ENCODE results near the gene MTOR. TPM values are rescaled to one million over a fixed set of nuclear protein-coding genes. Genes with fewer than 3 reads are reported as not detected.

The MTOR gene
- polyA plus RNA-seq, 4 donors = 11.3 to 22.9 (median 17.7) TPM

DNA sequence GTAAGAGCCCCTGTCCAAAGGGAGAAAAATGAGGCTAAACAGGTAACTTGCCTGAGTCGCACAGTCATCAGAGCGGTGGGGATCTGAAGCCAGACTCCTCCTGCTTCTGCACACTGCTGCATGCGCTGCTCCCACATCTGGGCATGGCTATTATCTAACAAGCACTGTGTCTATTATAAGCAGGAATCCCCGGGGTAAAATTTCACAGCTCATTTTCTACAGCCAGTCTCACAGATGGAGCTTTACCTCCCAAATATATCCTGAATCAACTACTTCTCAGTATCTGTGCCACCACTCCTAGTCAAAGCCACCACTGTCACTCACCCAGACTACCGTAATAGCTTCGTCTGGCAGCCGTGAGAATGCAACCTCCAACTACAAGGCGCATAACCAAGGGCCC, 9.8 kb downstream of the MTOR start:
- Histone ChIP-seq H3K27me3 (ENCODE audit: control insufficient read depth in 3 of 3, insufficient read depth in 3 of 3, low read length in 3 of 3) (no peaks in the 10 kb centered on the region), H3K36me3 (ENCODE audit: control insufficient read depth in 3 of 3, insufficient read depth in 2 of 3, low read depth in 1 of 3, low read length in 3 of 3) (peaks cover 26 to 59% (median 30%) of the 10 kb centered on the region in 3 donors), H3K4me1 (ENCODE audit: control insufficient read depth in 3 of 3, insufficient read depth in 2 of 3, low read depth in 1 of 3, low read length in 2 of 3) (no peaks in the 10 kb centered on the region), H3K9me3 (ENCODE audit: control insufficient read depth in 2 of 2, insufficient read depth in 1 of 2, low read depth in 1 of 2, low read length in 1 of 2) (no peaks in the 10 kb centered on the region), H3K27ac (ENCODE audit: low read depth in 1 of 3, low read length in 2 of 3) (no peak overlapping the region), H3K4me3 (ENCODE audit: low read depth in 1 of 3, low read length in 3 of 3) (no peak overlapping the region)
- no peak for DNase-seq
- 94 to 96% (median 95%) methylated on average over 8 of the region's 8 CpGs for WGBS, 3 donors
- no peak for FAIRE-seq

DNA sequence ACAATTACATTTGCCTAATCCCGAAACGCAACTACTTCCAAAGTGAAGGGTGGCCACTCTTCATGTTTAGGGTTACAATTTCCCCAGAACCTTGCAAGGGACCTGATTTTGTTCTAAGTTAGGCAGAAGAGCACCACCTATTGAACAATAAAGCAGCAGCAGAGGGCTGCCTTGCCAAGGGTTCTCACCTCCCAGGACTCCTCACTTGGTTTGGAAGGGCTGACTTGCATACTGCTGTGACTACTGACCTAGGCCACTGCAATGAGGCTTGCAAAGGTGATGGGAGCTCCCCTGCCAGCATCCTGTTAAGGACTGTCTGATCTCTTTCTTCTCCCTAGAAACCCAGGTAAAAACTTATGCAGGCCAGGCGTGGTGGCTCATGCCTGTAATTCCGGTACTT, 14.2 kb downstream of the MTOR start:
- WGBS, 3 donors = 91 to 98% (median 94%) methylated on average over 4 of the region's 4 CpGs
- DNase-seq = no peak
- Histone ChIP-seq H3K27me3 (ENCODE audit: control insufficient read depth in 3 of 3, insufficient read depth in 3 of 3, low read length in 3 of 3) (no peaks in the 10 kb centered on the region), H3K4me3 (ENCODE audit: low read depth in 1 of 3, low read length in 3 of 3) (no peak overlapping the region), H3K27ac (ENCODE audit: low read depth in 1 of 3, low read length in 2 of 3) (no peak overlapping the region), H3K36me3 (ENCODE audit: control insufficient read depth in 3 of 3, insufficient read depth in 2 of 3, low read depth in 1 of 3, low read length in 3 of 3) (peaks cover 22 to 44% (median 27%) of the 10 kb centered on the region in 3 donors), H3K9me3 (ENCODE audit: control insufficient read depth in 2 of 2, insufficient read depth in 1 of 2, low read depth in 1 of 2, low read length in 1 of 2) (no peaks in the 10 kb centered on the region), H3K4me1 (ENCODE audit: control insufficient read depth in 3 of 3, insufficient read depth in 2 of 3, low read depth in 1 of 3, low read length in 2 of 3) (no peaks in the 10 kb centered on the region)
- FAIRE-seq = no peak

DNA sequence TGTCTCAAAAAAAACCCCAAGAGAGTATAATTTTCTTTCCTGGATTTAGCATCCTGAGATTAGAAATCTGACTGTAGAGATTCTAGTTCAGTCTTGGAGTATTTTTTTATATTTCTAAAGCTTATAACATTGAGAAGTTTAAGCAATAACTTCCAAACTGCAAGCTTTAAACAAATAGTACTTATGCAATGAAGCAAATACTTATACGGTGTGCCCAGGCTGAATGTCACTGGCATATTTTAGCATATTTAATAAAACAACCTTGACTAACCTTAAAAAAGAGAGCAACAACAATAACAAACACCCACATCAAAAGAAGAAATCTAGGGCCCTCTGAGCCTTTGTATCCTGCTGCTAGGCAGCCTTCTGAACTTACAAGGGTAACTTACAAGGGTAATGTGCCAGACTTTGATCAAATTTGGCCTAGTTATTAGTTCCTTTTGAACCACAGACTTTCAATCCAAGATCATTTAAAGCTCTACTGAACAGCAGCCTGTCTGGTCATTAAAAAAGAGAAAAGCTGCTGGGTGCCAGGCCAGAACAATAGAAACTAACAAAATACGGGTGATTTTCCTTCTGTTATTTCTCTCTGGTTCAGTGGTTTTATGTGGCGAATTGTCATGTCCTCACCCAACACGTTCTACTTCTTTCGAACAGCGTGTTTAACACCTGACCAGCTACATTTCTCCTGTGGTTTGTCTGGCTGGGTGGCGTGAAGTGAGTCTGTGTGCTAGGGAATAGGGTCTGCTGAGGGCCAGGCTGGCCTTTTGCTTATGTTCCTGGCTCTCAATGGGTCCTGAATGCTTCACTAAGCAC, 16.2 kb downstream of the MTOR start:
- Histone ChIP-seq H3K9me3 (ENCODE audit: control insufficient read depth in 2 of 2, insufficient read depth in 1 of 2, low read depth in 1 of 2, low read length in 1 of 2) (no peaks in the 10 kb centered on the region), H3K36me3 (ENCODE audit: control insufficient read depth in 3 of 3, insufficient read depth in 2 of 3, low read depth in 1 of 3, low read length in 3 of 3) (peaks cover 11 to 48% (median 22%) of the 10 kb centered on the region in 3 donors), H3K4me1 (ENCODE audit: control insufficient read depth in 3 of 3, insufficient read depth in 2 of 3, low read depth in 1 of 3, low read length in 2 of 3) (no peaks in the 10 kb centered on the region), H3K27ac (ENCODE audit: low read depth in 1 of 3, low read length in 2 of 3) (no peak overlapping the region), H3K27me3 (ENCODE audit: control insufficient read depth in 3 of 3, insufficient read depth in 3 of 3, low read length in 3 of 3) (no peaks in the 10 kb centered on the region), H3K4me3 (ENCODE audit: low read depth in 1 of 3, low read length in 3 of 3) (no peak overlapping the region)
- FAIRE-seq (no peak), DNase-seq (no peak)
- 83 to 89% (median 88%) methylated on average over 7 of the region's 7 CpGs for WGBS, 3 donors

DNA sequence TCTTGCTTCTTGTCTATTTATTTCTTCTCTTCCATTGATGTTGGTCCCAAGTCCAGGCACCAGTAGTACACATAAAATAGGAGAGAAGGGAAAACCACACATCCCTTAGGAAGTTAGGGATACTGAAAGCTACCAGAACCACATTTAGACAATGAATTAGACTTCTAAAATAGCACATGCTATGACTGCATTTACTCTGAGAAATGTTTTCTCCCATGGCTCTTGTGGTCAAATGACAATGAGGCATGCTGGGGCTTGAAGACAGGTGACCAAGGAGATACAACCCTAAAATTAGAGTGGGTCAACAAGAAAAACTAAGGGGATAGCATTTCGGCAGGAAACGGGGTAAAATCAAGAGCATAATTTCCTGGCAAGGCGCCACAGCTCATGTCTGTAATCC, 17.1 kb downstream of the MTOR start:
- H3K36me3 ChIP-seq (ENCODE audit: control insufficient read depth in 3 of 3, insufficient read depth in 2 of 3, low read depth in 1 of 3, low read length in 3 of 3) = peaks cover 13 to 47% (median 23%) of the 10 kb centered on the region in 3 donors

DNA sequence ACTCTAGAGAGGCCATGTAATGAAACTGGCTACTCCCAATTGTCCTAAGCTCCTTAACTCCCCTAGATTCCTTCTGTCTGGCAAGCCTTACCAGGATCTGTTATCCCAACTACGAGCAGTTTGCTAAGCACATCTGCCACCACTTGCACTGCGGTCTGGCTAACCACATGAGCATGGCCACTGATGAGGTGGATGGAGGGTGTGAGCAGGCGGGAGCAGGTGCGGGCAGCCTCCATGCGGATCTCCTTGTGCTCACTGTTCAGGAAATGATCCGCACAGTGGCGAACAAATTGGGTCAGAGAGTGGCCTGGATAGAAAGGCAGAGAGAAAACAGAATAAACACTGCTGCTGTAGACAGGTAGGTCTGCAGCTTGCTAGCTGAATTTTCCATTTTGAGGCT, 24.0 kb downstream of the MTOR start:
- no peaks in the 10 kb centered on the region for H3K27me3 ChIP-seq (ENCODE audit: control insufficient read depth in 3 of 3, insufficient read depth in 3 of 3, low read length in 3 of 3)
- H3K27ac ChIP-seq (ENCODE audit: low read depth in 1 of 3, low read length in 2 of 3) = no peak overlapping the region
- H3K9me3 ChIP-seq (ENCODE audit: control insufficient read depth in 2 of 2, insufficient read depth in 1 of 2, low read depth in 1 of 2, low read length in 1 of 2) = no peaks in the 10 kb centered on the region
- H3K36me3 ChIP-seq (ENCODE audit: control insufficient read depth in 3 of 3, insufficient read depth in 2 of 3, low read depth in 1 of 3, low read length in 3 of 3) = peaks cover 26 to 57% (median 33%) of the 10 kb centered on the region in 3 donors
- no peak overlapping the region for H3K4me3 ChIP-seq (ENCODE audit: low read depth in 1 of 3, low read length in 3 of 3)
- 95 to 99% (median 98%) methylated on average over 7 of the region's 7 CpGs for WGBS, 3 donors
- FAIRE-seq (no peak), DNase-seq (no peak)
- H3K4me1 ChIP-seq (ENCODE audit: control insufficient read depth in 3 of 3, insufficient read depth in 2 of 3, low read depth in 1 of 3, low read length in 2 of 3) = no peaks in the 10 kb centered on the region

More for the DNA sequence above, 17.1 kb downstream of the MTOR start:
- Histone ChIP-seq H3K27me3 (ENCODE audit: control insufficient read depth in 3 of 3, insufficient read depth in 3 of 3, low read length in 3 of 3) (no peaks in the 10 kb centered on the region), H3K27ac (ENCODE audit: low read depth in 1 of 3, low read length in 2 of 3) (no peak overlapping the region), H3K9me3 (ENCODE audit: control insufficient read depth in 2 of 2, insufficient read depth in 1 of 2, low read depth in 1 of 2, low read length in 1 of 2) (no peaks in the 10 kb centered on the region), H3K4me1 (ENCODE audit: control insufficient read depth in 3 of 3, insufficient read depth in 2 of 3, low read depth in 1 of 3, low read length in 2 of 3) (no peaks in the 10 kb centered on the region), H3K4me3 (ENCODE audit: low read depth in 1 of 3, low read length in 3 of 3) (no peak overlapping the region)
- no peak for FAIRE-seq
- 86 to 87% (median 86%) methylated on average over 3 of the region's 3 CpGs for WGBS, 3 donors
- DNase-seq = no peak

DNA sequence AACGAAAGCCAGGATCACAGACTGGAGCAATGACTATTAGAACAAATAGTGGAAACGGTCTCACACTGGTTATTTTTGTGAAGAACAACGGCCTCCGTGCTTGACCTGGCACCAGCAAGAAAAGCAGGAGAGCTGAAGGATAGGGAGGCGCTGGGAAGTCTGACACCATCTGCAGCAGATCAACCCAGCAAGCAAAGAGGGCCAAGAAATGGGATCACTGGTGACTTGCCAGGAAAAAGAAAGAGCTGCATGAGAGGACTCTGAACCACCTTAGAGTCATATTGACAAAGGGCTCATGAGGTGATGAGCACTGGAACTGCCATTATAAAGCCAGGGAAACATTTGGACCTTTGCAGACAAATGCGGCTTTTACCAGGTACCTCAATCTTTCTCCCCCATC, 25.0 kb downstream of the MTOR start:
- Histone ChIP-seq H3K4me3 (ENCODE audit: low read depth in 1 of 3, low read length in 3 of 3) (no peak overlapping the region), H3K36me3 (ENCODE audit: control insufficient read depth in 3 of 3, insufficient read depth in 2 of 3, low read depth in 1 of 3, low read length in 3 of 3) (peaks cover 24 to 53% (median 30%) of the 10 kb centered on the region in 3 donors), H3K4me1 (ENCODE audit: control insufficient read depth in 3 of 3, insufficient read depth in 2 of 3, low read depth in 1 of 3, low read length in 2 of 3) (no peaks in the 10 kb centered on the region), H3K27ac (ENCODE audit: low read depth in 1 of 3, low read length in 2 of 3) (no peak overlapping the region), H3K27me3 (ENCODE audit: control insufficient read depth in 3 of 3, insufficient read depth in 3 of 3, low read length in 3 of 3) (no peaks in the 10 kb centered on the region), H3K9me3 (ENCODE audit: control insufficient read depth in 2 of 2, insufficient read depth in 1 of 2, low read depth in 1 of 2, low read length in 1 of 2) (no peaks in the 10 kb centered on the region)
- FAIRE-seq (no peak), DNase-seq (no peak)
- WGBS, 3 donors = 80 to 93% (median 89%) methylated on average over 6 of the region's 6 CpGs

DNA sequence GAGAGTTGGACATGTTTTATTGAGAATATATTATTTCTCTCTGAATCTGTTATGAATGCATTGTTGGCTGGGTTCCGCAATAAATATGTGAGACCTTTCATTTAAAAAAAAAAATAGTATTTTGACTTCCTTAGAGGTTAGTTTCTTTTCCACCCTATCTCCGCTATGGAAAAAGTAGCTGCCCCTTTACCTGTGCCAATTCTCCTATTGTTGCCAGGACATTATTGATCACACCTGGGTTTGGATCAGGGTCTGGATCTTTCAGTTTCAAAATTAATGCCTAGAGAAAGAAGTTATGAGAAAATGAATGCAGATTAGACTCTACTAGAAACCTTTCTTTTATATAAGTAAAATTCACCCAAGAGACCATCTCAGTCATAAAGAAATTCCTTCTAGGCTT, 29.1 kb downstream of the MTOR start:
- DNase-seq (no peak), FAIRE-seq (no peak)
- Histone ChIP-seq H3K36me3 (ENCODE audit: control insufficient read depth in 3 of 3, insufficient read depth in 2 of 3, low read depth in 1 of 3, low read length in 3 of 3) (peaks cover 30 to 55% (median 43%) of the 10 kb centered on the region in 3 donors), H3K9me3 (ENCODE audit: control insufficient read depth in 2 of 2, insufficient read depth in 1 of 2, low read depth in 1 of 2, low read length in 1 of 2) (no peaks in the 10 kb centered on the region), H3K4me1 (ENCODE audit: control insufficient read depth in 3 of 3, insufficient read depth in 2 of 3, low read depth in 1 of 3, low read length in 2 of 3) (no peaks in the 10 kb centered on the region), H3K27ac (ENCODE audit: low read depth in 1 of 3, low read length in 2 of 3) (no peak overlapping the region), H3K4me3 (ENCODE audit: low read depth in 1 of 3, low read length in 3 of 3) (no peak overlapping the region), H3K27me3 (ENCODE audit: control insufficient read depth in 3 of 3, insufficient read depth in 3 of 3, low read length in 3 of 3) (no peaks in the 10 kb centered on the region)
- WGBS, 3 donors = 95 to 98% (median 98%) methylated on average over 2 of the region's 2 CpGs

DNA sequence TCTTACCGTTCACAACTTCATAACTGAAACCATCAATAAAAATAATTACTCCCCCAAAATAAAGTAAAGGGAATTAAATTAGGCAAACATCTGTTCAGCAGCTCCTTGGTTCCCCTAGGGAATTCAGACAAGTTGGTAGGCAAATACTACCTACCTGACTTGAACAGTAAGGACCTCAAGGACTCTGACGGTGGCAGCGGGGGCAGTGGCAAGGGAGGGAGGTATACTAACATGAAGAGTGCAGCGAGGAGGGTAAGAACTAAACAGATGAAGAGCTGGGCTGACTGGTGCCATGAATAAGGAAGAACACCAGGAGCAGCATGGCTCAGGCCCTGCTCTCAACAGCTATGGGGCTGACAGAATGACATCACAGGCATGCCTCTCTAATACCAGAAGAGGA, 33.1 kb downstream of the MTOR start:
- no peaks in the 10 kb centered on the region for H3K27me3 ChIP-seq (ENCODE audit: control insufficient read depth in 3 of 3, insufficient read depth in 3 of 3, low read length in 3 of 3)
- DNase-seq (no peak), FAIRE-seq (no peak)
- H3K4me3 ChIP-seq (ENCODE audit: low read depth in 1 of 3, low read length in 3 of 3) = no peak overlapping the region
- no peaks in the 10 kb centered on the region for H3K4me1 ChIP-seq (ENCODE audit: control insufficient read depth in 3 of 3, insufficient read depth in 2 of 3, low read depth in 1 of 3, low read length in 2 of 3)
- WGBS, 3 donors = 87 to 93% (median 88%) methylated on average over 4 of the region's 4 CpGs
- H3K36me3 ChIP-seq (ENCODE audit: control insufficient read depth in 3 of 3, insufficient read depth in 2 of 3, low read depth in 1 of 3, low read length in 3 of 3) = peaks cover 28 to 42% (median 33%) of the 10 kb centered on the region in 3 donors
- no peaks in the 10 kb centered on the region for H3K9me3 ChIP-seq (ENCODE audit: control insufficient read depth in 2 of 2, insufficient read depth in 1 of 2, low read depth in 1 of 2, low read length in 1 of 2)
- H3K27ac ChIP-seq (ENCODE audit: low read depth in 1 of 3, low read length in 2 of 3) = no peak overlapping the region

Data from small intestine (tissue), 7 donors.